Measurements from ENCODE around the gene ABHD6.

The ABHD6 gene

DNA sequence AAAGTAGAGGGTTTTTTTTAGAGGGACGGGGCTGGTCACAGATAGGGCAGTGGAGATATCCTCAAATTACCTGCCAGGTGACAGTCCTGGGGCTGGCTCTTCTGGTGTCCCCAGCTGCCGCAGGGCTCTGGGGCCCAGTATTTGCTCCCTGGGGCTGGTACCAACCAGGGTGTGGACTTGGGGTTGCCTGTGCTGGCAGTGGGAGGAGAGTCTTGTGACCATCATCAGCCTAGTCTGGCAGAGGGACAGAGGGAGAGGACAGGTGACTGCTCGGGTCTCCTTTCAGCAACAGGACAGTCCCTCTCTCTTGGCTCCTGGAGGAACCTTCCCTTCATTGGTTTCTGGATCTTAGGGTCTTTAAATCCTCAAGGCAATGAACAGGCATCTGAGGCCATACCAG lies 60.6 kb downstream of the ABHD6 start:
- Histone ChIP-seq H3K4me3 (ENCODE audit: extremely low read depth, insufficient read depth, low read length, poor library complexity, severe bottlenecking) (no peak overlapping the region), H3K36me3 (ENCODE audit: control insufficient read depth, insufficient read depth, low read length) (no peaks in the 10 kb centered on the region), H3K9me3 (ENCODE audit: control insufficient read depth, low read length) (no peaks in the 10 kb centered on the region), H3K27ac (ENCODE audit: low read depth, low read length, severe bottlenecking) (no peak overlapping the region), H3K4me1 (ENCODE audit: control insufficient read depth, insufficient read depth, low read length, poor library complexity, severe bottlenecking) (no peaks in the 10 kb centered on the region)
- 100% methylated on average over 1 of the region's 3 CpGs for WGBS, 2 experiments (ENCODE audit: insufficient coverage in 2 of 2)

GRCh38 chr3:58299075-58299474 lies 61.5 kb downstream of the ABHD6 start:
- Histone ChIP-seq H3K4me1 (ENCODE audit: control insufficient read depth, insufficient read depth, low read length, poor library complexity, severe bottlenecking) (no peaks in the 10 kb centered on the region), H3K4me3 (ENCODE audit: extremely low read depth, insufficient read depth, low read length, poor library complexity, severe bottlenecking) (no peak overlapping the region), H3K36me3 (ENCODE audit: control insufficient read depth, insufficient read depth, low read length) (no peaks in the 10 kb centered on the region), H3K27ac (ENCODE audit: low read depth, low read length, severe bottlenecking) (no peak overlapping the region), H3K9me3 (ENCODE audit: control insufficient read depth, low read length) (no peaks in the 10 kb centered on the region)
- WGBS, 2 experiments (ENCODE audit: insufficient coverage in 2 of 2): no CpG with 5 or more reads among the region's 2 CpGs

GRCh38 chr3:58299839-58300516 lies 62.4 kb downstream of the ABHD6 start:
- Histone ChIP-seq H3K27ac (ENCODE audit: low read depth, low read length, severe bottlenecking) (no peak overlapping the region), H3K9me3 (ENCODE audit: control insufficient read depth, low read length) (no peaks in the 10 kb centered on the region), H3K4me1 (ENCODE audit: control insufficient read depth, insufficient read depth, low read length, poor library complexity, severe bottlenecking) (no peaks in the 10 kb centered on the region), H3K4me3 (ENCODE audit: extremely low read depth, insufficient read depth, low read length, poor library complexity, severe bottlenecking) (no peak overlapping the region), H3K36me3 (ENCODE audit: control insufficient read depth, insufficient read depth, low read length) (no peaks in the 10 kb centered on the region)
- 15 to 24% methylated on average over 6 of the region's 8 CpGs for WGBS, 2 experiments (ENCODE audit: insufficient coverage in 2 of 2)

DNA sequence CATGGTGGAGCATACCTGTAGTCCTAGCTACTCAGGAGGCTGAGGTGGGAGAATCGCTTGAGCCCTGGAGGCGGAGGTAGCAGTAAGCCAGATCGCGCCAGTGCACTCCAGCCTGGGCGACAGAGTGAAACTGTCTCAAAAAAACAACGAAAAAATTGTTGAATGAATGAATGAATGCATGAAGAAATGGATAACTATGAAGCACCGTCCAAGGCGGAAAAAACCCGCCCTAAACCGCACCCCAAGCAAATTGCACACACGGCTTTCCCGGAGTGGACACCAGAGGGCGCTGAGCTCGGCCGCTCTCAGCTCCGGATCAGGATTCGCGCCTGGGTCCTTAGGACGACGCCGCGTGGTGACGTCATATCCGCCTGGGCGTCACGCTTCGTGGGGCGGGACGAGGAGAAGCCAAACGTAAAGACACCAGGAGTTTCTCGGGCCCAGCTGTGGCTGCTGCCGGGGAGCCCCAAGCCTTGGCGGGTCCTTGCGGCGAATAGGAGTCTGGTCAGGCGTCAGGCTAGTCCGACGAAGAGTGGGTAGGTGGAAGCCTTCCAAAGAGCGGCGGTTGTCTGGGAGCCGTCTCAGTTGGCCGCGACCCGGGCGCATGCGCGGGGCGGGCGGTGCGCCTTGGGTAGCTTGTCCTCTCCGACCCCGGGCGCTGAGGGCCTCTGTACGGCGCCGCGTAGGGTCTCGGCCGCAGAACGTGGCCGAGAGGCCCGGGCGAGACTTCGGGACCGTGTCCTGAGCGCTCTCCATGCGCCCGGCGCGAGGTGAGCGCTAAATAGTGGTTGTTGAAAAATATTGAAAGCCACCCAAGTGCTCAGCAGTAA lies 68.5 kb downstream of the ABHD6 start, which contains the start of the genes HTD2 and RPP14:
Gene HTD2 (plus strand): TSS at position 639 of the 830 bp plus-strand sequence. CDS start 11,094 bp downstream, outside the sequence.
Gene RPP14 (plus strand): TSS at position 364 of the 830 bp plus-strand sequence. CDS start 4,085 bp downstream, outside the sequence.
- 5 to 8% methylated on average over 67 to 68 of the region's 71 CpGs for WGBS, 2 experiments (ENCODE audit: insufficient coverage in 2 of 2)
- peak within 1 kb of the TSS; percentile 76 for H3K4me3 ChIP-seq (ENCODE audit: extremely low read depth, insufficient read depth, low read length, poor library complexity, severe bottlenecking)
- peaks cover 33% of the 10 kb centered on the region for H3K36me3 ChIP-seq (ENCODE audit: control insufficient read depth, insufficient read depth, low read length)
- H3K4me1 ChIP-seq (ENCODE audit: control insufficient read depth, insufficient read depth, low read length, poor library complexity, severe bottlenecking): no peaks in the 10 kb centered on the region
- peak within 1 kb of the TSS; percentile 99 for H3K27ac ChIP-seq (ENCODE audit: low read depth, low read length, severe bottlenecking)
- no peaks in the 10 kb centered on the region for H3K9me3 ChIP-seq (ENCODE audit: control insufficient read depth, low read length)

GRCh38 chr3:58307639-58308215 lies 70.1 kb downstream of the ABHD6 start:
- Histone ChIP-seq H3K36me3 (ENCODE audit: control insufficient read depth, insufficient read depth, low read length) (peaks cover 48% of the 10 kb centered on the region), H3K4me3 (ENCODE audit: extremely low read depth, insufficient read depth, low read length, poor library complexity, severe bottlenecking) (peak overlapping the region; percentile 76), H3K9me3 (ENCODE audit: control insufficient read depth, low read length) (no peaks in the 10 kb centered on the region), H3K4me1 (ENCODE audit: control insufficient read depth, insufficient read depth, low read length, poor library complexity, severe bottlenecking) (no peaks in the 10 kb centered on the region), H3K27ac (ENCODE audit: low read depth, low read length, severe bottlenecking) (no peak overlapping the region)
- WGBS, 2 experiments (ENCODE audit: insufficient coverage in 2 of 2): 73 to 74% methylated on average over 5 to 8 of the region's 10 CpGs

- WGBS, 2 experiments (ENCODE audit: insufficient coverage in 2 of 2): 100% methylated on average over 1 of the region's 1 CpG
- Histone ChIP-seq H3K27ac (ENCODE audit: low read depth, low read length, severe bottlenecking) (no peak overlapping the region), H3K4me1 (ENCODE audit: control insufficient read depth, insufficient read depth, low read length, poor library complexity, severe bottlenecking) (no peaks in the 10 kb centered on the region), H3K9me3 (ENCODE audit: control insufficient read depth, low read length) (no peaks in the 10 kb centered on the region), H3K36me3 (ENCODE audit: control insufficient read depth, insufficient read depth, low read length) (peaks cover 58% of the 10 kb centered on the region), H3K4me3 (ENCODE audit: extremely low read depth, insufficient read depth, low read length, poor library complexity, severe bottlenecking) (no peak overlapping the region)
Measured at GRCh38 chr3:58308728-58309127, 71.1 kb downstream of the ABHD6 start.

DNA sequence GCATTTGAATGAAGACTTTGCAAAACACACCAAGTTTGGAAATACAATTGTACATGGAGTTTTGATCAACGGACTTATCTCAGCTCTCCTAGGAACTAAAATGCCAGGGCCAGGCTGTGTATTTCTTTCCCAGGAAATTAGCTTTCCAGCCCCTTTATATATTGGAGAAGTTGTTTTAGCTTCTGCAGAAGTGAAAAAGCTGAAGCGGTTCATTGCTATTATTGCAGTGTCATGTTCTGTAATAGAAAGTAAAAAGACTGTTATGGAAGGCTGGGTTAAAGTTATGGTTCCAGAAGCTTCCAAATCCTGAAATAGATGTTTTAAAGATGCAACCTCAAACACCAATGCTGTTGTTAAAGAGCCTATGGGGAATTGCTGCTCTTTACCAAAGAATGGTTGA lies 80.2 kb downstream of the ABHD6 start:
- 86 to 88% methylated on average over 1 to 2 of the region's 2 CpGs for WGBS, 2 experiments (ENCODE audit: insufficient coverage in 2 of 2)
- H3K9me3 ChIP-seq (ENCODE audit: control insufficient read depth, low read length): no peaks in the 10 kb centered on the region
- peaks cover 73% of the 10 kb centered on the region for H3K36me3 ChIP-seq (ENCODE audit: control insufficient read depth, insufficient read depth, low read length)
- H3K27ac ChIP-seq (ENCODE audit: low read depth, low read length, severe bottlenecking): no peak overlapping the region
- H3K4me3 ChIP-seq (ENCODE audit: extremely low read depth, insufficient read depth, low read length, poor library complexity, severe bottlenecking): no peak overlapping the region
- no peaks in the 10 kb centered on the region for H3K4me1 ChIP-seq (ENCODE audit: control insufficient read depth, insufficient read depth, low read length, poor library complexity, severe bottlenecking)

GRCh38 chr3:58321791-58322190 lies 84.2 kb downstream of the ABHD6 start:
- Histone ChIP-seq H3K4me3 (ENCODE audit: extremely low read depth, insufficient read depth, low read length, poor library complexity, severe bottlenecking) (no peak overlapping the region), H3K4me1 (ENCODE audit: control insufficient read depth, insufficient read depth, low read length, poor library complexity, severe bottlenecking) (peaks cover 6% of the 10 kb centered on the region), H3K36me3 (ENCODE audit: control insufficient read depth, insufficient read depth, low read length) (peaks cover 35% of the 10 kb centered on the region), H3K27ac (ENCODE audit: low read depth, low read length, severe bottlenecking) (no peak overlapping the region), H3K9me3 (ENCODE audit: control insufficient read depth, low read length) (no peaks in the 10 kb centered on the region)
- 78% methylated on average over 4 to 7 of the region's 7 CpGs for WGBS, 2 experiments (ENCODE audit: insufficient coverage in 2 of 2)

- Histone ChIP-seq H3K9me3 (ENCODE audit: control insufficient read depth, low read length) (no peaks in the 10 kb centered on the region), H3K27ac (ENCODE audit: low read depth, low read length, severe bottlenecking) (no peak overlapping the region), H3K36me3 (ENCODE audit: control insufficient read depth, insufficient read depth, low read length) (peaks cover 25% of the 10 kb centered on the region), H3K4me3 (ENCODE audit: extremely low read depth, insufficient read depth, low read length, poor library complexity, severe bottlenecking) (no peak overlapping the region), H3K4me1 (ENCODE audit: control insufficient read depth, insufficient read depth, low read length, poor library complexity, severe bottlenecking) (peaks cover 6% of the 10 kb centered on the region)
- WGBS, 2 experiments (ENCODE audit: insufficient coverage in 2 of 2): 92 to 100% methylated on average over 1 of the region's 1 CpG
Measured at GRCh38 chr3:58322793-58323192, 85.2 kb downstream of the ABHD6 start.

GRCh38 chr3:58323529-58324390 lies 86.2 kb downstream of the ABHD6 start:
- 95 to 100% methylated on average over 2 of the region's 3 CpGs for WGBS, 2 experiments (ENCODE audit: insufficient coverage in 2 of 2)

More at GRCh38 chr3:58323529-58324390, 86.2 kb downstream of the ABHD6 start:
- Histone ChIP-seq H3K36me3 (ENCODE audit: control insufficient read depth, insufficient read depth, low read length) (peaks cover 15% of the 10 kb centered on the region), H3K27ac (ENCODE audit: low read depth, low read length, severe bottlenecking) (no peak overlapping the region), H3K4me3 (ENCODE audit: extremely low read depth, insufficient read depth, low read length, poor library complexity, severe bottlenecking) (no peak overlapping the region), H3K9me3 (ENCODE audit: control insufficient read depth, low read length) (no peaks in the 10 kb centered on the region), H3K4me1 (ENCODE audit: control insufficient read depth, insufficient read depth, low read length, poor library complexity, severe bottlenecking) (peaks cover 6% of the 10 kb centered on the region)

All from mesodermal cell (in vitro differentiated cells).